HFF-Myc (cell line): Measurements from ENCODE around the gene NCEH1.

ENCODE experiments used
- DNase-seq: peaks from one replicate; pipeline ENCODE4 v3.0.0-alpha.2; 2011; ENCODE audit warnings: low read depth; ENCODE audit errors: extremely low read depth
- H3K4me3 ChIP-seq: replicated peaks from 2 replicates; pipeline ENCODE4 v1.5.1; 2011; ENCODE audit warnings: low read depth, mild to moderate bottlenecking, control low read depth, low read length
- CTCF ChIP-seq: IDR thresholded peaks from 2 replicates; pipeline ENCODE4 v1.5.1; 2012; ENCODE audit warnings: mild to moderate bottlenecking, low read depth, low read length, control low read depth; ENCODE audit errors: missing control alignments

NCEH1 gene

GRCh38 chr3:172692751-172693338, 18.0 kb downstream of the NCEH1 start:
- DNase-seq = no peak
- H3K4me3 ChIP-seq = no peak overlapping the region
- no peak for TF ChIP-seq CTCF

GRCh38 chr3:172690936-172691335, 19.9 kb downstream of the NCEH1 start:
- no peak overlapping the region for H3K4me3 ChIP-seq
- no peak for DNase-seq
- TF ChIP-seq CTCF = no peak

- H3K4me3 ChIP-seq = no peak overlapping the region
- DNase-seq = no peak
- TF ChIP-seq CTCF = no peak
These were observed 22.3 kb downstream of the NCEH1 start for GRCh38 chr3:172688588-172688987.

- no peak for DNase-seq
- TF ChIP-seq CTCF = no peak
- H3K4me3 ChIP-seq = no peak overlapping the region
These were observed 23.4 kb downstream of the NCEH1 start for GRCh38 chr3:172687501-172687900.

GRCh38 chr3:172685331-172686214, 25.3 kb downstream of the NCEH1 start:
- no peak for TF ChIP-seq CTCF
- no peak overlapping the region for H3K4me3 ChIP-seq
- no peak for DNase-seq

- no peak overlapping the region for H3K4me3 ChIP-seq
- no peak for DNase-seq
- TF ChIP-seq CTCF = no peak
These were observed 30.2 kb downstream of the NCEH1 start for GRCh38 chr3:172680684-172681083.
